GM18909 (cell line): ENCODE results near the gene SH3D19.
A peak's percentile ranks its signal among the peaks of the same experiment; 100 is the strongest.

Source experiments
- ATAC-seq: cut with Tn5 transposase; IDR thresholded peaks from one replicate; pipeline ENCODE4 v1.9.1; 2021; ENCODE audit warnings: mild to moderate bottlenecking; ENCODE audit not compliant: unreplicated experiment, poor library complexity

The SH3D19 gene

DNA sequence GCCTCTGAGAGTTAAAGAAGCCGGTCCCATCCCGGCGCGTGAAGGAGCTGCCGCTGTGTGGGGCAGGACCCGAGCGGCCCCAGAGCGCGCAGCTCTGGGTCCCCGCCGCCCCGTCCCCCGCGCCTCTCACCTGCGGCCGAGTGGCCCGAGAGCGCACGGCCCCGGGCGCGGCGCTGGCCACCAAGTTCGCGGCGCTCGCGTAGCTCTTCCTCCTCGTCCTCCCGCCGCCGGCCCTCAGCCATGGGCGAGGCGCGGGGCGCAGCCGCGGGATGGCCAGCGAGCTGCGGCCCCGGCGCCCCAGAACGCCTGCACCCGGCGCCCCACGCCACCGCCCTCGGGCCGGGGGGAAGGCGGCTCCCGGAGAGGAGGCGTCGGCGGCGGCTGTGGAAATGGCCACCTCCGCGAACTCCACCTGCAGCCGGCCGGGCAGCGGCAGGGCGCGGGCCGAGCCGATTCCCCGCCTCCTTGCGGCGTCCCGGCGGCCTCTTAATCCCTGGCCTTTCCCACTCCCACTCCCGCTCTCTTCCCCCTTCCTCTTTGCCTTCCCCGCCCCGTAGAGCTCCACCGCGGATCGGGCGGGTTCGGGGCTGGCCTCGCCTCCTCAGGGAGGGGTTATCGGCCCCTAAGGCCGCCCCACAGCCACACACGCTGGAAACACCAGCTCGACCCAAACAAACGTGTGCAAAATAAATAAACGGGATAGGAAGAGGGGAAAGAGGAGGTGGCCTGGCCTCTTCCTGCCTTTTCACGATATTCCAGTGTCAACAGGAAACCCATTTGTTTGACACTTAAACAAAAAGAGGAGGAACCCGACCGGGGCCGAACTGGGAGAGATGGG, at the start of gene SH3D19:
Gene SH3D19 (minus strand): TSS at position 495 of the 838 bp plus-strand sequence. CDS start 253 bp downstream, at position 242.
- ATAC-seq: peak; percentile 31

DNA sequence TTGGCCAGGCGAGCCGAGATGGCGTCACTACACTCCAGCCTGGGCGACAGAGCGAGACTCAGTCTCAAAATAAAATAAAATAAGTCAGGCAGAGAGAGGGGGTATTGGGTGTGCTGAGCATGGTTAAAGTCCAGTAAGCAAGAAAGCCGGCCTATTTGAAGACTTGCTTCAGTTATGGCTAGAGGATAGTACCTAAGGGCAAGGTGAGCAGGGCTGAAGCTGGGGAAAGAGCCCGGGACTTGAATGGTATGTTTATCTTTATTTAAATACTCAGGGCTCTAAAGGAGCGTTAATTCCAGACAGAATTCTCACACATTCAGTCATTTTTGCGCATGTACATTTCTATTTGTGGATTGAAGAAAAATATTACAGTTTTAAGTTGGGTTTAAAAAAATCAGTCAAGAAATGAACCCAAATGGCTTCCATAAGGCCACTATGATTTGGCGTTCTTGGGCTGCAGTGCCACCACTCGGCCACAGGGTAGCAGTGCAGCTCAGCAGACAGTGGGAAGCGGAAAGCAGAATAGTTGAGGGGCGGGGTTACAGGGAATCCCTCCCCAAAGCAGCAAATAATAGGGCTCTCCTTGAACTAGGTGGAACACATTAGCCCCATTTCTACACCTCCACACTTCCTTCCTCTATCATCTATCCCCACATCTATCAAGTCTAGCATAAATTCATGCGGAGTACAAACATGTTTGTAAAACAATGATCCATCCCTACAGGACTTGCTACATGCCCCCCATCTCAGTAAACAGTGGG, 37.2 kb upstream of the SH3D19 start:
- ATAC-seq: peak; percentile 94

GRCh38 chr4:151361966-151362365, 36.6 kb upstream of the SH3D19 start:
- no peak for ATAC-seq

DNA sequence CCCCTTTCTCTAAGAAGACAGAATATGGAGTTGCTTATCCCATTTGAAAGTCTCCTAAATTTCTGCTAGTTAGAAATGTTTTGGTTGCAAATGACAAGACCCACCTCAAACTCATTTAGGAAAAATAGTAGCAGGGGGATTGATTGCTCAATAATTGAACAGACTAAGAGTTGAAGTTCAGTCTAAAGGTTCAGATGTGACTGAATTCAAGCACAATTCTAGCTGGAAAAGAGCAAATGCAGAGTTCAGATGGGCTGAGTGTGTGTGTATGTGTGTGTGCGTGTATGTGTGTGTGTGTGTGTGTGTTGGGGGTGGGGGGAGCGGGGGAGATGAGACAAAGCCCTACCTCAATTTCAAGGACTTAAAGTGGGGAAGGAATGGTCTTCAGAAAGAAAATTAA, 35.7 kb upstream of the SH3D19 start:
- ATAC-seq: no peak

DNA sequence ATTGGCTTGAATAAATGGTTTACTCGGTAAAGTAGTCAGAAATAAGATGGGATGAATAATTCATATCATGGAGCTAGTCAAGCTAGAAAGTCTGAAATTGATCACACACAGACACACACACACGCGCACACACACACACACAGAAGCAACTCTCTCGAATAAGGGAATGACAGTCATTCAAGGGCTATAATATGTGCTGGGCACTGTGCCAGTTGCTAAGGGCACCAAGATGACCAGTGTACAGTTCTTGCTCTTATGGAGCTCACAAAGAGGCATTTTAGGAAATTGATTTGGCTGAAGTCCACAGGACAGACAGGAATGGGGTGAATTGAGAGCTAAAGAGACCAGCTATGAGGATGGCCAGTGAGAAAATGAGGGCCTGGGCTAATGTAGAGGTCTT, 34.2 kb upstream of the SH3D19 start:
- no peak for ATAC-seq

DNA sequence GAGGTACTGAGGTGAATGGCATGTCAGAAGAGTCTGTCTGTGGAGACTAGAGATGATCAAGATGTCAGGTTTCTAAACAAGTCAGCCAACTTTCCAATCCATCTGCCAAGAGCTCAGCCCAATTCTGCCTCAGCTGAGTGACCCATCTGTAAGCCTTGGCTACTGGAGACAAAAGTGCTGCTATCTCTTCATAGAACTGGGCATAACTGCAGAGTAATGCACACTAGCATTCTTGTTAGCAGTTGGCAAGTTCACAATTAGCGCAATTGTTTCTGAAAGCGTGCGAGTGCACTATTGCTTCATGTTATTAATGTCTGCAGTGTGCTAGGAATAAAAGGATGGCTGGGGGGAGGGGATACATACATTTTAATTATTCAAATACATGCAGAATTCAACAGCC, 32.9 kb upstream of the SH3D19 start:
- ATAC-seq: no peak

DNA sequence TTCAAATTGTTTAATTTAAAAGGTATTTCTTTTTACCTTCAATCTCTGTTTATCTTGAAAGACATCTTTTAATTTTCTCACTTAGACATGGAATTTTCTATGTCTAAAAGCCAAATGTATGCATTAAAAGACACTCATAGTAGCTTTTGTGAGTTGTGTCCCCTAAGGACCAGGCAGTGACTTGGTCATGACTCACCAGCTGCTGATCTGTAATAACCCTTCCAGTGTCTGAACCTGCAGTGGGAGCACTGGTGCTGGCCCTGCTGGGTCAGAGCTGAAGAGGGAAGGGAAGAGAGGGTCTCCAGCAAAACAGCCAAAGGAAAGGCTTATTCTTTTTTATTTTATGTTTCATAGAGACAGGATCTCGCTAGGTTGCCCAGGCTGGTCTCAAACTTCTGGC, 31.1 kb upstream of the SH3D19 start:
- no peak for ATAC-seq

DNA sequence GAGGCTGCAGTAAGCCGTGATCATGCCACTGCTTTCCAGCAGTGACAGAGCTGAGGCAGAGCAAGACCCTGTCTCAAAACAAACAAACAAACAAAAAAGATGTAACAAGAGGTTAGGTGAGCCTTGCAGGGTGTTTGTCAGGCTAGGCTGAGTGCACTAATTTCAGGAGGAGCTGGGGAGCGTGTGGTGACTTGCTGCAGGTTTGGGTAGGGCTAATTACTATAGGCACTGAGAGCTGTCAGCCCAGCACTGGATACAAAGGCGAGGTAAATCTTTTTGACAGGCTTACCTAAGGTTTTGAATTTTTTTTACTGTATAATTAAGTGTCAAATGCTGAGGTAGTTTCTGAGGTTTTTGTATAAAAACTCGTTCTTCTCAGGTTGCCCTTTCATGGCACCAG, 29.8 kb upstream of the SH3D19 start:
- no peak for ATAC-seq

- ATAC-seq: no peak
These were observed 22.3 kb upstream of the SH3D19 start for GRCh38 chr4:151347490-151348235.

- ATAC-seq: no peak
These were observed 19.5 kb upstream of the SH3D19 start for GRCh38 chr4:151344948-151345347.

DNA sequence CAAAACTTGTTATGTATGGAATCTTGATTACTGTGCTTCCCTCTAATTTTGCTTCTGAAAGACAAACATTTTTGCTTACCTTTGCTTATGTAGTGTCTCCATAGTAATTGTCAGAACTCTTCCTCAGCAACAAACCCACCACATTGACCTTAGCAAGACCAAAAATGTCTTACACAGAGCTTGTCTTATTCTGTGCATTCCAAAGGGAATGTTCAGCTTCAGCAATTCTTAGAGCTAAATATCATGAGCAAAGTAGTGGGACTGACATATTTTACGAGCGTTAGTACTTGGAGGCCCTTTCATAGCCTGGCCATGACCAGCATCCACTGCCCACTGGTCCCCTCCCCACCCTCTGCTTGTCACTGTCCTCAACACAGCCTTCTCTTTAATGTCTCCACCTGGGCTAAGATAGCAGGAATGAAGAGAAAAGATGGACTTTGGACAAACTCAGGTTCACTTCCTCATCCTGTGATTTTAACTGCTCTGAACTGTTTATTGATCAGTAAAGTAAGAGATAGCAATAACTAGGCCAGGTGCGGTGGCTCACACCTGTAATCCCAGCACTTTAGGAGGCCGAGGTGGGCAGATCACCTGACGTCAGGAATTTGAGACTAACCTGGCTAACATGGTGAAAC, 15.5 kb upstream of the SH3D19 start:
- no peak for ATAC-seq

DNA sequence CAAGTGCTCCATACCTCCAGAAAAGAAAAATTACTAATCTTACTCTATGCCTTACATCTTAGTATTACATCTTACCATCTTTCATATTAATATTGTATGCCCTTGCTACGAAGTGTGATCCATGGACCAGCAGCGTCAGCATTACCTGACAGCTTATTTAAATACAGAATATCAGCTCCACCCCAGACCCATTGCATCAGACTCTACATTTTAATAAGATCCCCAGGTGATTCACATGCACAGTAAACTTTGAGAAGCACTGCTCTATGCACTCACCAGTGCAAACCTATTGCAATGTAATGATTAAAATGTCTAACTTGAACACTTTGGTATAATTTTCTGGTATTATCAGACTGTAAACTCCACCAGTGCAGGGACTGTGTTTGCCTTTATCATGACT, 14.1 kb upstream of the SH3D19 start:
- ATAC-seq: no peak

DNA sequence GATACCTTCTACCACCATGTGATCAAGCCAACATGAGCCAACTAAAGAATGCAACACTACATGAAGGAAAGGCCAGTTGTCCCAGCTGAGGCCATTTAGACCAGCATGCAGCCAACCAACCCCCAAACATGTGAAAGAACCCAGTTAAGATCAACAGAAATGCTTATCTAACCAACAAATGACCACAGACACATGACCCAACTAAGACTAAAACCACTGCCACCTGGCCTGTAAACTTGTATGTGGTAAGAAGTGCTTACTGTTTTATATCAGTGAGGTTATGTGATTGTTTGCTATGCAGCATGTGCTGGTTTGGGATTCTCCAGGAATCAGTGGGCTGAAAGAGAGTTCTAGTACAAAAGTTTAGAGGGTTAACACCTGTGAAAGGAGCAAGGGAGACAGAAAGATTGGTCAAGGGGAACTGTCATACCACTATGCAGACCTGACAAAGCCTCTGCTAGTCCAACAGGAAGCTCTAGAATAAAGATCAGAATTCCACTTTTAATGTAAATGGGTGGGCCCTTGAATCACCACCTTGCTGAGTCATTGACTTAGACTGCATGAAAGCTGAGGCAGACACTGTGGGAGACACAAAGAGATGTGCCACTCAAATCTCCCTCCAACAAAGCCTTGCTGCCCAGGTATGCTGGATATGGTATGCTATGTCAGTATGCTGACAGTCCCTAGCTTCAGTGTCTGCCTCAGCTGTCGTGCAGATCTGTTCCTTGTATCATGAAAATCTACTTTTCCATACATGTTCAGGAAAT, 6.1 kb upstream of the SH3D19 start:
- no peak for ATAC-seq

DNA sequence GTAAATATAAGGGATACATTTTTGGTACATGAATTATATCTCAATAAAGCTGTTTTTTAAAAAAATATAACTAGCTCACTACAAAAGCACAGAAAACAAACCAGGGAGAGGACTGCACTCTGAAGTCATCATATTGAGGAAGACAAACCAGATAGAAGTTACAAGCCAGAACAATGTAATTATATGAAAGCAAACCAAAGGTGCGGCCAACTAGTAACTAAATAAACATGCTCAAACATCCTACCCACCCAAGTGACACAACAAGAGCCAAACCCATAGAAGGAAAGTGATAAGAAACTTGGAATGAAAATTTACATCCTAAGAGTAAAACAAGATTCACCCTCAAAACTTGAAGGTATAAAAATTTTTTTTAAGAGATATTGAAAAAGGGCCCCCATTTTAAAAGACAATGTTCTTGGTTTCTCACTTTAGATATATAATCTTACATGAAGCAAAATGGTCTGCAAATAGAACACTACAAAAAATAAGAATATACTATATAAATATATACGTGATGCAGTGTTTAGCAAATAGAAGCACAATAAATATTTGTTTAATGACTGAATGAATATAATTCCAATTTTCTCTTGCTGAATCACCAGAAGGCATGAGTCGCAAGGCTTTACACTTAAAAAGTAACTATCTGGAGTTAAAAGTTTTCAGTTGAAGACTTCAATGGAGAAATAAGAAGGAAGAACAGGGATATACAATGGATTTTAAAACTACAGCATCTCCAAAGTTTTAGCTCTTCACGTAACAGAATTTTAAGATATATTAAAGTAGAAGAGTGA, 4.0 kb upstream of the SH3D19 start:
- ATAC-seq: no peak

DNA sequence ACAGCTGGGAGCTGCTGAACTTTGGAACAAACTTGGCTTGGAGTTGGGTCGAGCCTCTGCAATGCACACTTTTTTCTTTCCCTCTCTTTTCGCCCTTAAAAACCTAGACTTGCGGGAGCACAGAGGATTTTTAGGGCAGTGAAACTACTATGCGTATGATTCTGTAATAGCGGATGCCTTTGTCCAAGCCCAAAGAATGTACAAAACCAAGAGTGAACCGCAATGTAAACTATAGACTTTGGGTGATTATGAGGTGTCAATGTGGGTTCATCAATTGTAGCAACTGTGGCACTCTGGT, 493 bp upstream of the SH3D19 start:
- no peak for ATAC-seq

DNA sequence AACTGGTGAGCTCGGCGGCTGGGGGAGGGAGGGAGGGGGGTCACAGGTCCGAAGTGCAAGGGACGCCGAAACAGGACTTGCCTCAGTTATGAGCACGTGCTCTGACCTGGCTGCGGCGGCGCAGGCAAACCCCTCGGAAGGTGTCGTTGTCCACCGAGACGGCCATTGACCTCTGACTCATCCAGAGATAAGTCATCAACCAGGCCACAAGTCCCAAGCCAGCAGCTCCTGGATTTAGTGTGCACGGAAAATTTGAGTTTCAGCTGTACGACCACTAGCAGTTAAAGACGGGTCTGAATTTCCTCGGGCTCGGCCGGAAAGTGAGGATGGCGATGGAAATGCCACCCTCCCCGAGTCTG, 674 bp downstream of the SH3D19 start:
- ATAC-seq: peak; percentile 52

GRCh38 chr4:151324124-151324751, 1.2 kb downstream of the SH3D19 start:
- ATAC-seq: no peak

DNA sequence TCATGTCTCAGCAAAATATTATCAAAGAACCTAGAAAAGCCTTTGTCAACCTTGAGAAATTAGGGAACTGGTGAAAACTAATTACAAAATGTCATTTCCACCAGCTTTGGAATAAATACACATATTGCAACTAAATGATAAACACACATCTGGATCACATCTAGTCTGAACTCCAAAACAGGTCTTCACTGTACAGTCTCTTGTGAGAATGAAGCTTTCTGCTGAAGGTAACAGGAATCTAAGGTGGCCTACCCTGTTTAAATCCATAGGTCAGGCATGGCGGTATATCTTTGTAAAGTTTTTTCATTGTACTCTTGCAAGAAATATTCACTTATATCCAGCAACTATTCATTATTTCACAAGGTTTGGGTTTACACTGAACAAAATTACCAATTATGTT, 1.7 kb downstream of the SH3D19 start:
- no peak for ATAC-seq

- no peak for ATAC-seq
These were observed 2.8 kb downstream of the SH3D19 start for GRCh38 chr4:151322570-151322969.
